Suprapubic skin (tissue), 3 donors: ENCODE data around the gene MBOAT7.

Source experiments
- EP300 ChIP-seq: sonication (generic); formaldehyde crosslinking; IDR thresholded peaks from one replicate; pipeline ENCODE4 v1.6.1; 2017; ENCODE audit warnings: antibody characterized with exemption
- TF ChIP-seq, protein P1 (sequence below), 2 donors: fragments of 200-600 bp in 1 of 2; fragments of 450-650 bp in 1 of 2; sonication (generic) in 1 of 2; IDR thresholded peaks; one replicate each; pipeline ENCODE4 v1.5.1; 2016 to 2019; ENCODE audit warnings: antibody characterized with exemption in 2 of 2, mild to moderate bottlenecking in 1 of 2, moderate library complexity in 1 of 2

DNA sequence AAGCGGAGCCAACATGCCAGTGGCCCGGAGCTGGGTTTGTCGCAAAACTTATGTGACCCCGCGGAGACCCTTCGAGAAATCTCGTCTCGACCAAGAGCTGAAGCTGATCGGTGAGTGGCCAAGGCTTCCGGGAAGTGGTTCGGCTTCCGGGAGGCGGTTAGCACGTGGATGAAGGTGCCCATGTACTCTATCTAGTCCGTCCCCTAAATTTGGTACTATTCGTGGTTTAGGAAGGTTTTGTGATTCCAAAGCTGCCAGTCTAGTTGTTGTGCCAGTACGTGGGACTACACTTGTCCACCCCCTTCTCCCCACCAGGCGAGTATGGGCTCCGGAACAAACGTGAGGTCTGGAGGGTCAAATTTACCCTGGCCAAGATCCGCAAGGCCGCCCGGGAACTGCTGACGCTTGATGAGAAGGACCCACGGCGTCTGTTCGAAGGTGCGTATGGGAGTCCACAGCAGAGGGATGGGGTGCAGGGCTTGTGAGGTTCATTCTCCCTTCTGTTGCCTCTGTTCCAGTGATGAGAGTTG, 11.9 kb upstream of the MBOAT7 start:
- TF ChIP-seq EP300: no peak
- TF ChIP-seq, protein P1, sequence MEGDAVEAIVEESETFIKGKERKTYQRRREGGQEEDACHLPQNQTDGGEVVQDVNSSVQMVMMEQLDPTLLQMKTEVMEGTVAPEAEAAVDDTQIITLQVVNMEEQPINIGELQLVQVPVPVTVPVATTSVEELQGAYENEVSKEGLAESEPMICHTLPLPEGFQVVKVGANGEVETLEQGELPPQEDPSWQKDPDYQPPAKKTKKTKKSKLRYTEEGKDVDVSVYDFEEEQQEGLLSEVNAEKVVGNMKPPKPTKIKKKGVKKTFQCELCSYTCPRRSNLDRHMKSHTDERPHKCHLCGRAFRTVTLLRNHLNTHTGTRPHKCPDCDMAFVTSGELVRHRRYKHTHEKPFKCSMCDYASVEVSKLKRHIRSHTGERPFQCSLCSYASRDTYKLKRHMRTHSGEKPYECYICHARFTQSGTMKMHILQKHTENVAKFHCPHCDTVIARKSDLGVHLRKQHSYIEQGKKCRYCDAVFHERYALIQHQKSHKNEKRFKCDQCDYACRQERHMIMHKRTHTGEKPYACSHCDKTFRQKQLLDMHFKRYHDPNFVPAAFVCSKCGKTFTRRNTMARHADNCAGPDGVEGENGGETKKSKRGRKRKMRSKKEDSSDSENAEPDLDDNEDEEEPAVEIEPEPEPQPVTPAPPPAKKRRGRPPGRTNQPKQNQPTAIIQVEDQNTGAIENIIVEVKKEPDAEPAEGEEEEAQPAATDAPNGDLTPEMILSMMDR (IDR thresholded peaks at IDR 0.05): no peak
